GOT3 (cell line): Measurements from ENCODE around the gene STX8.
"Not testable (repeated sequence)": the region's sequence is repeated elsewhere in the genome, so short reads cannot be mapped to it uniquely, and the experiment has no call there.

Experiments used
- DNase-seq: peaks from one replicate; lab custom pipeline; 2025; ENCODE audit warnings: mixed read lengths; lab: John Stamatoyannopoulos, UW

STX8 gene

DNA sequence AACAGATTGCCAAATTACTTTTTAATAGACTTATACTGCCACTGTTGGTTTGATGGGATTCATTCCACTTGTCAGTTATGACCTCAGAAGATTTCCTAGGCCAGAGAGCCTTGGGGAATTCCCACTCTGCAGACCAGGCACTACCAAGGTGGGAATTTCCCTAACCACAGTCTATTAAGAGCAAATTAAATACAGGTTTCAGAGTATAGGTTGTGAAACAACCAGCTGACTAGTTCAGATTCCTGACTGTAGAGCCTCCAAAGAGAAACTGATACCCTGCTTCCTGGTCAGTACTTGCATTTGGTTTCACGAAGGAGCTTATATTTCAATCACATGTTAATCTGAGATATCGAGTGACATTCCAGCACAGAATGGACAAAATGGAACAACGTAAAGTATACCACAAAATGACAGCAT, 186.5 kb downstream of the STX8 start:
- no peak for DNase-seq

DNA sequence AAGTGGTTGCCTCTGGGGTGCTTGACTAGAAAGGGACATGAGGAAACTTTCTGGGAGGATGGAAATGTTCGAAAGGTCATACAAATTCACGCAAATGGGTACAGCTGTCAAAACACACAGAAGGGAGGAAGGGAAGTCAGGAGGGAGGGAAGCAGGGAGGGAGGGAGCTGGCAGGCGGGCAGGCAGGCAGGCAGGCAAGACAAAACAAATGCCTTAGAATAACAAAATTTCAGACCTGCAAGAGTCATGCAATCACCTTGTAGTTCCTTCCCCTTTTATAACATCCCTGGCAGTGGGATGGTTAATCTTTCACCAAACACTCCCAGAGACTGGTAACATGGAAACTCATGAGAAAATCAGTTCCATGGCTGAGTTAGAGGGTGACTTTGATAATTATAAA, 189.2 kb downstream of the STX8 start:
- DNase-seq = no peak

DNA sequence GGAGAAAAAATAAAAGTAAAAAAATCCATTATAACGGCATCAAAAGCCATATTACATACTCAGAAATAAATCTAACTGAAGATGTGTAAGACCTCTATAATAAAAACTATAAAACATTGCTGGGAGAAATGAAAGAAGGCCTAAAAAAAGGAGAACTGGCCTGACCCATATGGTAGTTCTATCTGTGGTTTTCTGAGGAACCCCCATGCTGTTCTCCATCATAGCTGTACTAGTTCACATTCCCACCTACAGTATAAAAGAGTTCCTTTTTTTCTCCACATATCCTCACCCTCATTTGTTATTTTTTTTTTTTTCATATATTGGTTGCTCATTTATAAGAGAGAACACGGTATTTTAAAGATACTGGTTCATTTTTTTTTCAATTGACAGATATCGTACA, 191.8 kb downstream of the STX8 start:
- DNase-seq = no peak

GRCh38 chr17:9382626-9383025, 193.0 kb downstream of the STX8 start:
- no peak for DNase-seq

- DNase-seq = no peak
Measured at GRCh38 chr17:9381068-9381467, 194.6 kb downstream of the STX8 start.

DNA sequence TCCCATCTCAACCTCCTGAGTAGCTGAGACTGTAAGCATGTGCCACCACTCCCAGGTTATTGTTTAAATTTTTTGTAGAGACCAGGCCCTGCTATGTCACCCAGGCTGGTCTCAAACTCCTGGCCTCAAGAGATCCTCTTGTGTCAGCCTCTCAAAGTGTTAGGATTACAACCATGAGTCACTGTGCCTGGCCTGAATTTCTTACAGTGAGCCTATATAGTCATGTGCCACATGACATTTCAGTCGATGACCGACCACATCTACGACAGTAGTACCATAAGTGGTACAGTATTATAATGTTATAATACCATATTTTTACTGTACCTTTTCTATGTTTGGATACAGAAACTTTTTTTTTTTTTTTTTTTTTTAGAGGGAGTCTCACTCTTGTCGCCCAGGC, 195.3 kb downstream of the STX8 start:
- no peak for DNase-seq

DNA sequence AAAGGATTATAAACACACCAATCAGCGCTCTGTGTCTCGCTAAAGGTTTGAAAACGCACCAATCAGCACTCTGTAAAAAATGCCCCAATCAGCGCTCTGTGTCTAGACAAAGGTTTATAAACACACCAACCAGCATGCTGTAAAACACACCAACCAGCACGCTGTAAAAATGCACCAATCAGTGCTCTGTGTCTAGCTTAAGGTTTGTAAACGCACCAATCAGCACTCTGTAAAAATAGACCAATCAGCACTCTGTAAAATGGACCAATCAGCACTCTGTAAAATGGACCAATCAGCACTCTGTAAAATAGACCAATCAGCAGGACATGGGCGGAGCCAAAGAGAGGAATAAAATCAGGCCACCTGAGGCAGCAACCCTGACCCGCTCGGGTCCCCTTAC, 199.4 kb downstream of the STX8 start:
- DNase-seq = not testable (repeated sequence)

GRCh38 chr17:9371019-9371418, 204.6 kb downstream of the STX8 start:
- DNase-seq = no peak

DNA sequence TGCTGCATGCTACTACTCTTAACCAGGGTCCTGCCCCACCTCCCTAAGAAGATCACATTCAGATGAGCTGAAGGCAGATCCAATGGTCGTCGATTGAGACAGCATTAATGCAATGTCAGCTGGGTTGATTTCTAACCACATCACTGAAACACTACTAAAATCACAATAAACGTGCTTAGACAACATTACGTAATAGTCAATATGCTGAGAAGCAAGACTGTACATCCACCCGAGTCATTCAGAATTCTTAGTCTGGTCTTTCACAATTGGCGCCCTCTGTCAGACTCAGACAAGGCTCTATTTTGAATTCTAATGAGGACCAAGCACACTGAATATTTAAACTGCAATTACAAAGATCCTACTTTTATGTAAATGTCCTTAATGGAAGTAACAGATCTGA, 205.2 kb downstream of the STX8 start:
- DNase-seq = no peak

DNA sequence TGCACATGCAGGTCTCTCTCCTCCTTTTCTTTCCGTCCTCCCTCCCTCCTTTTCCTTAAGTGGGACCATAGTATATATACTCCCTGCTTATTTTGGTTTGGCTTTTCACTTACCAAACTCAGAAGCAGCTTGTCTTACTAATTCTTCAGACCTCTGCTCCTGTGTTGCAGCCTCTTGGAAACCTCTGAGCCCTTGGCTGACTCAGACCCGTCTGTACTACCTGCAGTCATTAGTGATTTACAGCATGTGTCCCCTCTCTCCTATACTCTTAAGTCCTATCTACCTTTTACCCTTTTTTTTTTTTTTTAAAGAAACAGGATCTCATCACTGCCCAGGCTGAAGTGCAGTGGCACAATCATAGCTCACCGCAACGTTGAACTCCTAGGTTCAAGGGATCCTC, 207.0 kb downstream of the STX8 start:
- no peak for DNase-seq

DNA sequence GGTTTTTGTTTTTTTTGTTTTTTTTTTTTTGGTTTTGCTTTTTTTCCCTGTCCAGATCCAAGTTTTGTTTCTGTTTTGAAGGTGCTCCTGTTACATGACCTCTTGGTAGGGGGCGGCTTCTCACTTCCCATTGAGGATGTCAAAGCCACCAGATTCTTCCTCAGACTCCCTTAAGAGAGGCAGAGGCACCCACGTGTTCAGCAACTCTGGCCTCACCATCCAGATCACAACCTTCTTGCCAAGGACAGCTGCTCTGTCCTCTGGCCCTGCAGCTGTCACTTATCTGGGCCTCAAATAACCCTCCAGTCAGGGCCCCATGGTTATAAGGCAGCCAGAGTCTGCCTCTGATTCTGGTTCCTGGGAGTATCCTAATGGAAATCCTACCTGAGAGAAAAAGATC, 208.5 kb downstream of the STX8 start:
- DNase-seq = no peak

DNA sequence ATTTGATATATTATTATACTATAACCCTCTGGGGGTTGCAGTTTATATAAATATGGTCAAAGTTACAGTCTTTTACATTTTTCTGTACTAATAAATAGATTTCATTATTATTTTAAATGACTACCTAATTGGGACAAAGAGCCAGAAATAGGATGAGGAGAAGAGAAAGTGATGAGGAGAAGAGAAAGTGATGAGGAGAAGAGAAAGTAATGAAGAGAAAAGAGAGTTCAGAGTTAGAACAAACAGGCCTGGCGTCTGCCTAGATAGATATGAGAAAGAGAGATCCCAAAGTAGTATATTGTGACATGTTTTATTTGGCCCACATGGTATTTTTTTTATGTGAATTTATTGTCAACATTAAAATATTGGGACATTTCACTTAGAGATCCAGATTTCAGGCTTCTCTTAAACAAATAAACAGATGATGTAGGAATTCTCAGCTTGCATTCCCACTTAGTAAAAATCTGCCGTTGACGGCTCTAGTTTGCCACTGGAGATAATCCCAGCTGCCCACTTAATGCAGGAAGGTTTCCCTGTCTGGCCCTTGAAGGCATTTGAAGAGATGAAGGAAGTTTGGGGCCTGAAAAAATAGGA, 210.7 kb downstream of the STX8 start:
- no peak for DNase-seq

DNA sequence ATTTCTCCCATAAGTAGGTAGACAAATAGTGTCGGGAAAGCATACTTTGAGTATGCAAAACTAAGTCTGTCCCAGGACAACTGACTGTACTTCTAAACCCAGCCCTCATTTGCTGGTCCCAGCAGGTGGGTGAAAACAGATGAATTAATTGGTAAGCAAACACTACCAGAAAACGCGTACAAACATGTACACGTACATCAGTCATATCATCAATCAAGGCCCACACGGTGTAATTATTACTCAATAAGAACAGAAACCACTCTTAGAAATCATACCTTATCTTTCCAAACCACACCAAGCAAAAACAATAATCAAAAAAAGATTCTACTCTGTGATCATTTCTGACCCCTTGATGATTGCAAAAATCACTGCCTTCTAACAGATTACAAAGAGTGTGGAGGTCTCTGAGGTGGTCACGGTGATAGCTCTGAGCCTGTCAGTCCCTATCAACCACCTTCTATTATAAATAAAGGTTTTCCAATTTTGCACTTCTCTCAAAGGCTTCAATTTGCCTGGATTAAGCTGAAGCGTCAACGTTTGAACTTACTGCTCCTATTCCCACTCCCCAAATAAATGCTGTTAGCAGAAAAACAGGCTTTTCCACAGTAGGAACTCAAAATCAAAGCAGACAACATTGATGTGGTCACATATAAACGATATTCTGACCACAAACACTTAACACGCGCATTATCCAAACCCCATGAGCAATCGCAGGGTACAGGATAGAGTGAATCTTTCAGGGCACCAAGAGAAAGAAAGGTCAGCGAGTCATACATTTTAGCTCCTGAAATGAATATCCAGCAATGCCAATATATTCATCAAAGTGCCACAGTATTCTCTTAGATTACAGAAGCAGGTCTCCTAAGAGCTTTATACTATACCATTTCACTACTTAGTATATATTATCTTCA, 211.9 kb downstream of the STX8 start:
- no peak for DNase-seq

DNA sequence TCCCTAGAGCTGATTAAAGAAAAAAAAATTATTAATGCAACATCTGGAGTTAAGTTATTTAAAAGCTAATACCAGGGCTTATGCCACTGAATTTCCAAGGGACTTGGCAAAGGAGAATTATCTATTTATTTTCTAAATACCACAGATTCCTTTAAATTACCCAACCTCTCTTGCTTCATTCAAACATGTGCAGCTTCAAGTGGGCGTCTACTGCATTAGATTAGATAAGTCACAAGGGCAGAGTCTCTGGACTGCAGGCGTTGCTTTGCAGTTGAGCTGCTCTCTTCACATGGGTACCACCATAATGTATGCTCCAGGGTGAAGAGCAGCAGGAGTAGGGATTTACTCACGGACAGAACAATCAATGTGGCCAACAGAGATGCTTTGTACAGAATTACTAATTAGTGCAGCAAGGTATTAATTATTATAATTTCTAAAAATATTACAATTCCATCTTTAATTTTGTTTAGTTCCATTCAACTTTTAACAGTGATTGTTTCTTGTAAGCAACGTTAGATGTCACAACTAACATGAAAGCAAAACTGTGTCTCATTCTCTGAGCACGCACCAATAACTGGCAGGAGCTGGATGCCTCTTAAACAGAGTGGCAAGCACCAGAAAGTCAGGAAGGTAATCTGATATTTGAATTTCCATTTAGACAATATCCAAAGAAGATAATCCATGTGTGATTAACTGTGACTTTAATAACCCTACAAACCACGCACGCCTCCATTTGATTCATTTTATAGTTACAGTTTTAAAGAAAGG, 214.2 kb downstream of the STX8 start:
- no peak for DNase-seq

DNA sequence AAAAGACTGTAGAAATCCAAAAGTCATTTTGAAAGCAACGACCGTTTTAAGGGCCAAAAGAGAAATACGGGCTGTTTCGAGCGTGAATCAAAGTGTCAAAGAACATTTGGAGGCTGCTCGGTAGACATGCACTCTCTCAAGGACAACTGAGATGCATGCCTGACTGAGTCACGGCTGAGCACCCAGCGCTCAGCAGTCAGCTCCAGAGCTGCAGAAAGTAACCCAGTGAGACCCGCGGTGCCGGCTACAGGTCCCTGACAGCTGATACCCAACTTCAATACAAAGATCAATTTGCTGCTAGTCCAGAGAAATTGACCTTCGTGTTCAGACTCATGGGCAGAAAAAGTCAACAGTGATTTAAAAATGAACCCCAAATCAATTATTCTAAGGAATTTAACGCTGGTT, 214.9 kb downstream of the STX8 start:
- DNase-seq = no peak

DNA sequence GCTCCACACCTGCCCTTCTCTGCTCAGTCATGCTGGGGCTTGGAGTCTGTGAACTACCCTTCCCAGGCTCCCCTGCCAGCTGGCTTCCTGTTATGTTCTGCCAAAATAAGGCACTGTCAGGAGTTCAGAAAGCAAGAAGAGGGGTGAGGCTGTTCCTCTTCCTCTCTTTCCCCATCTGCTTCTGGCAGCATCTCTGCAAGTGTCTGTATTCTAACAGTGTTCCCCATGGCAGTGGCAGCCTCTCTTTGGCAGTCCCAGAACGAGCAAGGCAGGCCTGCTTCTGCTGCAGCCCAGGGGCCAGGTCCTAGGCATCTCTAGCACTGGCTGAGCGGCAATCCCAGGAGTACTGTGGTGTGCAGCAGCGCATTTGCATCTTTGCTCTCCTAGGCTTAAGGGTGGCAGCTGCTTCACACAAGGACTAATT, 219.1 kb downstream of the STX8 start:
- no peak for DNase-seq

DNA sequence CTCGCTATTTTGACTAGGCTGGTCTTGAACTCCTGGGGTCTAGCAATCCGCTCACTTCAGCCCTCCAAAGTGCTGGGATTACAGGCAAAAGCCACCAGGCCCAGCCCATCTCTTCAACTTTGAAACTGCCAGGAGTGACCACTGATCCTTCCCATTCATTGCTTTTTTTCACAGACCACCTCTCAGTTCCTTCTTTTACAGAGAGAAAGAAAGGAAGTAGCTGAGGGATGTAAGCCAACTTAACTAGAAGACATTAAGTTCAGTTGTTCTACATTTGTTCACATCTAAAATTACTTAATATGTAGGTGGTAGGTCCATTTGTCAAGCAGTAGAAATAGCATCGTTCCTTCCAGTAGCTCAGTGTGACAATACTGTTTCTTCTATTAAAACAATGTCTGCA, 219.8 kb downstream of the STX8 start:
- no peak for DNase-seq

- DNase-seq = not testable (repeated sequence)
Measured at GRCh38 chr17:9355231-9355630, 220.4 kb downstream of the STX8 start.

DNA sequence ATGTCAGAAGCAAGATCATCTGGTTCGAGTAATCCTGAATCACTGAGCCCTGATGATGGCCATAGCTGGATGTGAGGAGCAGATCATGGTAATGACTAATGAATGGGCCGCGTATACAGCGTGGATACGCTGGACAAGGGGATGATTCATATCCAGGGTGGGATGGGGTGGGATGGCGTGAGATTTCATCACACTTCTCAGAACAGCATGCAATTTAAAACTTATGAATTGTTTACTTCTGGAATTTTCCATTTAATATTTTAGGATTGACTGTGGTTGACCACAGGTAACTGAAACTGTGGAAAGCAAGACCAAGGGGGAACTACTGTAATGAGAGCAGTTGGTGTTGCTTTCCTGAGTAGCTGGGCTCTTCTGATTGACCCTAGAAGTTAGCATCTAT, 225.5 kb downstream of the STX8 start:
- DNase-seq = no peak

GRCh38 chr17:9346296-9346926, 229.2 kb downstream of the STX8 start:
- DNase-seq = no peak

DNA sequence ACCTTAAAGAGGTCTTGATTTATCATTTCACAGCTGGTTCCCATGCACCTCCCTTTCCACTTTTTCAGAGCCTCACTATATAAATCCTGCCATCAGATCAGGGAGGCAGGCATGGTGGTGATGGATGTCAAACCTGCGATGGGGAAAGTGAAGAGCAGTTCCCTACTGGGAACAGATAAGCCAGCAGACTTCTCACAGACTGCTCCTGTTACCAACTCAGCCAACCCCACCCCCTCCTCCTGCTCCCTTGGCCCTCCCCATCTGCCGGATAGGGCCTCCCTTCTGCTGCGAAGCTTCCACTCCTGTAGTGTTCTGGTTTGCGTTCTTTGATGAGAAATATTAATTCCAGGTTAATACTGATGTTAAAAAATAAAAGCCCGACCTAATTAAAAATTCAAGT, 232.1 kb downstream of the STX8 start:
- DNase-seq = no peak

DNA sequence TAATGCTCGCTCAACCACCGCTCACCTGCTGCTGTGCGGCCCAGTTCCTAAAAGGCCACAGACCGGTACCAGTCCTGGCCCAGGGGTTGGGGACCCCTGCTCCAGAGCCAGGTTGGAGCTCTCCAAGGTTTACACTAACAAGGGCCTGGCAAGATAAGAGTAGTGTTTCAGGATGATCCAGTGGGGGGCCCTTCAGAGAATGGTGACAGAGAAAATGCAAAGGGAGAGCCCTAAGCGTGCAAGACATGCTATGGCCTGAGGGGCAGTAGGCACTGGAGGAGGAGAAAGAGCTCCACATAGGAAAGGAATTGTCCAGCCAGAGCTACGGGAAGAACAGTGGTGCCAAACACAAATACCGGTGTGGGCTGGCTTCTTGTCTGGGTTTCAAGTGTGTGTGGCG, 233.4 kb downstream of the STX8 start:
- no peak for DNase-seq
